Endothelial cell of umbilical vein (primary cell): ENCODE results near the gene PID1. TPM values are rescaled to one million over a fixed set of nuclear protein-coding genes. Genes with fewer than 3 reads are reported as not detected.

Experiments
- BruUV-seq: library from RNA; stranded (reverse); fragments of 400-500 nt; replicated peaks from 2 replicates; lab custom pipeline; 2021; lab: Mats Ljungman, UMichigan
- CTCF ChIA-PET: fragments of 300-600, 350-600 bp; sonication (Branson Sonifier 250); formaldehyde crosslinking; loops from one replicate; lab custom pipeline; 2021; ENCODE audit warnings: antibody characterized with exemption, inconsistent platforms; lab: Charles Lee
- POLR2A ChIA-PET: fragments of 300-600, 350-600 bp; sonication (Branson Sonifier 250); formaldehyde crosslinking; loops from one replicate; lab custom pipeline; 2021; ENCODE audit warnings: antibody characterized with exemption, inconsistent platforms; lab: Charles Lee
- DNase-seq: peaks from one replicate; pipeline ENCODE4 v3.0.0-alpha.2; 2011; ENCODE audit warnings: low read depth, low spot score
- FAIRE-seq: peaks from 2 replicates; lab custom pipeline; 2011; peaks lifted over from hg19 to GRCh38; lab: Jason Lieb, UNC
- H2AFZ ChIP-seq: 2 replicates; pipeline ENCODE4 v1.6.0; 2012; ENCODE audit warnings: low read depth, low read length, control low read depth, inconsistent platforms
- H3K27ac ChIP-seq: 2 replicates; pipeline ENCODE4 v1.5.1; 2011; ENCODE audit warnings: low read depth, mild to moderate bottlenecking, control low read depth, low read length, moderate library complexity; ENCODE audit not compliant: insufficient read depth
- H3K27me3 ChIP-seq, 2 experiments: 2 replicates each; pipeline versions ENCODE4 v1.6.0 to v1.6.1; 2011; ENCODE audit warnings: low read length in 2 of 2, mixed read lengths in 1 of 2; ENCODE audit not compliant: control insufficient read depth in 2 of 2, insufficient read depth in 2 of 2
- H3K36me3 ChIP-seq, 2 experiments: 2 replicates in 1 of 2; 3 replicates in 1 of 2; pipeline ENCODE4 v1.5.1; 2011; ENCODE audit warnings: low read length in 2 of 2, mild to moderate bottlenecking in 1 of 2, moderate library complexity in 1 of 2; ENCODE audit not compliant: control insufficient read depth in 2 of 2, insufficient read depth in 2 of 2; ENCODE audit errors: extremely low read depth in 1 of 2
- H3K4me1 ChIP-seq: 3 replicates; pipeline ENCODE4 v1.5.1; 2011; ENCODE audit warnings: mild to moderate bottlenecking, low read length; ENCODE audit not compliant: control insufficient read depth, insufficient read depth; ENCODE audit errors: extremely low read depth
- H3K4me2 ChIP-seq: 2 replicates; pipeline ENCODE4 v1.6.1; 2011; ENCODE audit warnings: low read length, control low read depth, mixed read lengths; ENCODE audit not compliant: insufficient read depth
- H3K4me3 ChIP-seq, 3 experiments: fragments of 200-600 bp in 1 of 3; sonication (generic), shearing (Covaris generic) in 1 of 3; replicated peaks in 1 of 3; 2 replicates each; pipeline ENCODE4 v1.5.1; 2011 to 2016; ENCODE audit warnings: control low read depth in 3 of 3, low read length in 3 of 3, mild to moderate bottlenecking in 2 of 3, inconsistent platforms in 1 of 3, low read depth in 1 of 3, moderate library complexity in 1 of 3; ENCODE audit not compliant: insufficient read depth in 1 of 3
- H3K79me2 ChIP-seq: 2 replicates; pipeline ENCODE4 v1.6.0; 2012; ENCODE audit warnings: low read length, inconsistent platforms; ENCODE audit not compliant: control insufficient read depth, insufficient read depth
- H3K9ac ChIP-seq: replicated peaks from 2 replicates; pipeline ENCODE3; 2011; ENCODE audit warnings: low read length, control low read depth; ENCODE audit not compliant: insufficient read depth; ENCODE audit errors: extremely low read depth
- H3K9me1 ChIP-seq: replicated peaks from 3 replicates; pipeline ENCODE4 v1.6.0; 2011; ENCODE audit warnings: mild to moderate bottlenecking, low read length; ENCODE audit not compliant: control insufficient read depth, insufficient read depth; ENCODE audit errors: extremely low read depth
- H3K9me3 ChIP-seq: replicated peaks from 2 replicates; pipeline ENCODE4 v1.5.1; 2012; ENCODE audit warnings: low read length, inconsistent platforms; ENCODE audit not compliant: control insufficient read depth, insufficient read depth
- H4K20me1 ChIP-seq: replicated peaks from 2 replicates; pipeline ENCODE3; 2011; ENCODE audit warnings: mild to moderate bottlenecking, low read length; ENCODE audit not compliant: control insufficient read depth, insufficient read depth; ENCODE audit errors: extremely low read depth
- CTCF ChIP-seq, 2 donors: IDR thresholded peaks; 1 replicate in 1 of 2; 2 replicates in 1 of 2; pipeline ENCODE4 v1.5.1; 2011; ENCODE audit warnings: low read length in 2 of 2, mild to moderate bottlenecking in 2 of 2, moderate library complexity in 2 of 2, control low read depth in 1 of 2, inconsistent platforms in 1 of 2, low read depth in 1 of 2; ENCODE audit not compliant: insufficient read depth in 1 of 2; ENCODE audit errors: extremely low read depth in 1 of 2
- EZH2 ChIP-seq: IDR thresholded peaks from 2 replicates; pipeline ENCODE4 v1.6.1; 2012; ENCODE audit warnings: borderline replicate concordance, low read depth, mild to moderate bottlenecking, moderate library complexity, low read length, inconsistent platforms; ENCODE audit not compliant: severe bottlenecking
- FOS ChIP-seq: IDR thresholded peaks from 2 replicates; pipeline ENCODE4 v1.6.1; 2011; ENCODE audit warnings: mild to moderate bottlenecking, low read length, moderate library complexity, borderline replicate concordance; ENCODE audit not compliant: insufficient read depth
- GATA2 ChIP-seq: IDR thresholded peaks from 2 replicates; pipeline ENCODE4 v1.7.0; 2011; ENCODE audit warnings: low read depth, mild to moderate bottlenecking, moderate library complexity, mixed read lengths, low read length; ENCODE audit not compliant: insufficient read length, insufficient read depth
- JUN ChIP-seq: IDR thresholded peaks from 2 replicates; pipeline ENCODE4 v1.6.1; 2011; ENCODE audit warnings: borderline replicate concordance, low read depth; ENCODE audit not compliant: insufficient read length, insufficient read depth
- MAX ChIP-seq: IDR thresholded peaks from 2 replicates; pipeline ENCODE4 v1.6.1; 2011; ENCODE audit not compliant: insufficient read depth, insufficient read length
- MYC ChIP-seq: IDR thresholded peaks from one replicate; pipeline ENCODE4 v1.6.1; 2011; ENCODE audit warnings: mild to moderate bottlenecking, low read depth, low read length
- POLR2A ChIP-seq: IDR thresholded peaks from 2 replicates; pipeline ENCODE4 v1.6.1; 2012; ENCODE audit warnings: low read depth, mild to moderate bottlenecking, control low read depth, low read length
- POLR2AphosphoS5 ChIP-seq: IDR thresholded peaks from 2 replicates; pipeline ENCODE4 v1.6.1; 2012; ENCODE audit warnings: low read depth, mild to moderate bottlenecking, control low read depth, low read length, moderate library complexity; ENCODE audit not compliant: insufficient read depth
- dilution Hi-C: fragments of 300-500 bp; cut with MboI; formaldehyde crosslinking; loops from one replicate; pipeline ENCODE4 v1.15.0; 2019; ENCODE audit warnings: low sequenced_read_pairs; ENCODE audit not compliant: extremely low pct_ligation_motif_present
- intact Hi-C: fragments of 100-400 bp; cut with micrococcal nuclease; formaldehyde crosslinking; loops from one replicate; pipeline ENCODE4 v1.10.0; 2022
- polyA plus RNA-seq, 4 experiments: library from polyadenylated mRNA; depleted of rRNA in 3 of 4; stranded (reverse) in 3 of 4; unstranded in 1 of 4; fragments of >200 nt; gene quantifications; 2 replicates each; pipeline versions ENCODE4 v1.2.1 to v1.2.3, GENCODE V29; 2011 to 2012; ENCODE audit warnings: missing spikeins in 1 of 4
- total RNA-seq: library from RNA; stranded (reverse); gene quantifications from 2 replicates; pipeline ENCODE4 v1.2.3, GENCODE V29; 2021

PID1 gene
- total and polyA plus RNA-seq, 2 donors (not counting 3 experiments of a cell fraction or from before 2014, with no cell fraction given): not detected

DNA sequence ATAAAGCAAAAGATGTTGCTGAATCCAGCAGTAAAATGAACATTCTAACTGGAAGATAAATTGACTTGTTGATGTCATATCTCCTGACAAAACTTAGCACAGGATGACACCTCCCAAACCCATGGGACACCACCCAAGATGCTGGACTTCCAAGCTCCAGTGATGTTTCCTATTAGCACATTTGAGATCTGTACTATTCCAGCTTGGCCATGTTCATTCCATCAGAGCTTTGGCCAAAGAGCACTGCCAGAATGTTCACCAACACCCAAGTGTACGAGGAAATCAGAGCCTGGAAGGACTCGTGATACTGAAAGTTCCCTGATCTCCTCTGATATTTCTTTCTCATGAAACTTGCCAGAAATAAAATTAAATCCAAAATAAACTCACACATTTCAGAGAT is 44.7 kb downstream of the PID1 start:
- intact Hi-C loops: no loop called here
- DNase-seq (no peak), FAIRE-seq (no peak)
- no TSS peak for BruUV-seq
- Histone ChIP-seq H2AFZ (no peak overlapping the region), H3K9ac (no peak overlapping the region), H3K9me1 (no peaks in the 10 kb centered on the region), H3K79me2 (no peaks in the 10 kb centered on the region), H3K36me3 (no peaks in the 10 kb centered on the region), H3K4me1 (no peaks in the 10 kb centered on the region), H3K27me3 (no peaks in the 10 kb centered on the region), H3K4me3 (no peak overlapping the region), H3K9me3 (no peaks in the 10 kb centered on the region), H3K4me2 (no peak overlapping the region), H3K27ac (no peak overlapping the region), H4K20me1 (no peaks in the 10 kb centered on the region)
- TF ChIP-seq EZH2 (no peak), MYC (no peak)
- ChIA-PET CTCF (no interaction called here), POLR2A (no interaction called here)
- dilution Hi-C loops: no loop called here

- dilution Hi-C loops: no loop called here
- Histone ChIP-seq H3K36me3 (no peaks in the 10 kb centered on the region), H3K9me3 (peaks cover 4% of the 10 kb centered on the region), H3K9ac (no peak overlapping the region), H3K79me2 (no peaks in the 10 kb centered on the region), H3K4me1 (no peaks in the 10 kb centered on the region), H3K9me1 (no peaks in the 10 kb centered on the region), H3K4me2 (no peak overlapping the region), H4K20me1 (no peaks in the 10 kb centered on the region), H3K4me3 (no peak overlapping the region), H3K27me3 (no peaks in the 10 kb centered on the region), H3K27ac (no peak overlapping the region), H2AFZ (no peak overlapping the region)
- DNase-seq (no peak), FAIRE-seq (no peak)
- BruUV-seq: no TSS peak
- POLR2A ChIA-PET: no interaction called here
- intact Hi-C loops: no loop called here
- CTCF ChIA-PET: interaction anchor here (0.6 kb wide), 1 partner anchor 130 kb away, joined by 3 read pairs; no protein-coding TSS in a partner anchor
- no peak for TF ChIP-seq CTCF (IDR thresholded peaks at IDR 0.05; ENCODE audit: extremely low read depth in 1 of 2, insufficient read depth in 1 of 2, low read depth in 1 of 2, low read length in 2 of 2)
- TF ChIP-seq EZH2: no peak
- TF ChIP-seq MAX: no peak
- TF ChIP-seq MYC: no peak
- no peak for TF ChIP-seq GATA2
- TF ChIP-seq POLR2AphosphoS5: no peak
- TF ChIP-seq POLR2A: no peak
- no peak for TF ChIP-seq FOS
- no peak for TF ChIP-seq JUN
Observed at GRCh38 chr2:229223107-229223506, 48.0 kb downstream of the PID1 start.
